Stimulated activated CD8-positive, alpha-beta memory T cell treated with anti-CD3 and anti-CD28 coated beads, Interleukin-12 subunit alpha, Interleukin-12 subunit beta, amount 100 ng/mL, for 1 hour (primary cell): ENCODE measurements around the gene GDF15.

Source experiments
- DNase-seq: peaks from one replicate; pipeline ENCODE4 v3.0.0-alpha.2; 2020; ENCODE audit warnings: low read depth

Gene GDF15

DNA sequence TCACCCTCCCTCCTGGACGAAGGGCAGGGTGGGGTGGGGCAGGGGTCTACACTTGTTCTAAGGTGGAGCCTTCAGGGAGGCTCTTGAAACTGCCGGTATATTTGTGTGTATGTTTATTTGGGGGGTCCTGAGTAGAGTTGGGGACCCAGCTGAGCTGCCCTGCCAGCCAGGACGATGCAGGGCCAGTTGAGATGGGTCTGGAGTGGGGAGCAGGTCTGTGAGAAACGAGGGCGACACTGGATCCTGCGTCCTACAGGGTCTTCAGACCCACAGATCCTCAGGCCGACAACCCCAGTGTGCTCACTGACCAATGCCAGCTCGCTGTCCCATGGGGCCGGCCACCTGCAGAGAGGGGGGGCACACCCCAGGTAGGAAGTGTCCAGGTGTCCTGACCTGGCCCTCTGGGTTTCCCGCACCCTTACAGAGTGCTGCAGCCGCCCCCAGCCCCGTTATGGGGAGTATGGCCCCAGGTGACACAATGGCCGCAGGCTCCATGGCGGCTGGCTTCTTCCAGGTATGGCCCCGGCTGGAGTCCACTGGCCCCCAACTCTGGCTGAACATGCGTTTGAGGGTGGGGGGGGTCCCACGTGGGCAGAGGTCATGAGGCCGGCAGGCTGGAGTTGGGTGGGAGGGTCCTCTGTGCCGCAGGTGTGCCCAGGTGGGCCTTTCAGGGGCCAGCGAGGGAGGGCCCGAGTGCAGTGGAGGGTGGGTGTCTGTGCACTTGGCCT is 44.6 kb downstream of the GDF15 start:
- no peak for DNase-seq

DNA sequence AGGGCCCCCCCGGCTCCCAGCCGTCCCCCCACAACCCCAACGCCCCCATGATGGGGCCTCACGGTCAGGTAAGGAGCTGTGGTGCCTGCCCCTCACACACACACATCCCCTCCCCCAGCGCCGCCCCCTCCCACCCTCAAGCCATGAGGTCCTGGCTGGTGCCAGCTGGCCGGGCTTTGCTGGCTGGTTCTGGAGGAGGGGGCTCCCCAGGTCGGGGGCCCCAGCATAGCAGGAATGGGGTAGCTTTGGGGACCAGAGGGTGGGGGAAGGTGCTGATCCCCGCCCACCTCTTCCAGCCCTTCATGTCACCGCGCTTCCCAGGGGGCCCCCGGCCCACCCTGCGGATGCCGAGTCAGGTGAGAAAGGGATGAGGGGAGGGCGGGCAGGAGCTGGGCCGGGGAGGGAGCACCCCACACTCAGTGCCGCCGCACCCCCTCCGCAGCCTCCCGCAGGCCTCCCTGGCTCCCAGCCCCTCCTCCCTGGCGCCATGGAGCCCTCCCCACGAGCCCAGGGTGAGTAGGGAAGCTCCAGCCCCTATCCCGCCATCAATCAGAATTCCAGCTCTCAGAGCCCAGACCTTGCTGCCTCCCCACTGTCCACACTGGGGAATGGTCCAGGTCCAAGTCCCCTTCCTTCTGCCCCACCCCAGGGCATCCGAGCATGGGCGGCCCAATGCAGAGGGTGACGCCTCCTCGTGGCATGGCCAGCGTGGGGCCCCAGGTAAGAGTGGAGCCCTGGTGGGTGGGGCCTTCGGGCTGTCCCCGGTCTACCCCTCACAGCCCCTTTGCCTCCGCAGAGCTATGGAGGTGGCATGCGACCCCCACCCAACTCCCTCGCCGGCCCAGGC is 45.6 kb downstream of the GDF15 start:
- no peak for DNase-seq

DNA sequence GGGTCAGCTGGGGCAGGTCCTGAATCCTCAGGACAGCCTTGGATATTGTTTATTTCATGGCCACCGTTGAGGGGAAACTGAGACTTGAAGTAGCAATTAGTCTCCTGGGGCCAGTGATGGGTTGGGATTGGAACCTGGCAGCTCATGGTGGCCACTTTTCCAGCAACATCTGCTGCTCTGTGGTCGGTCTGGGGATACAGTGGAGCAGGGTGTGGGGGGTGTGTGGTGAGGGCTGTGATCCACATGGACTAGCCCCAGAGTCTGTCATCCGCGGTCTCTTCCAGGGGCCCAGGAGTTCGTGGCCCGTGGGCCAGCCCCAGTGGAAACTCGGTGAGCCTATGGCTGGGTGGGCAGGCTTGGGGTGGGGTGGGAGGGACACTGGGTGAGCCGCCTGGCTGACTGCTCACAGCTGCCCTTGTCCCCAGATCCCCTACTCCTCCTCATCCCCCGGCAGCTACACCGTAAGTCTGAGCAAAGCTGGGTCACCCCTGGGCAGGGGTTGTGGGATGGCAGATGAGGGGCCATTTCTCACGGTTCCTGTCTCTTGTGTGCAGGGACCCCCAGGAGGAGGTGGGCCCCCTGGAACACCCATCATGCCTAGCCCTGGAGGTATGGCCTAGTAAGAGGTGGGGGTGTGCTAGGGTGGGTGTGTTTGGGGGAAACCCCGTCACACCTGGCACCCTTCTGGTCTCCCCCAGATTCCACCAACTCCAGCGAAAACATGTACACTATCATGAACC is 46.5 kb downstream of the GDF15 start:
- DNase-seq = no peak

DNA sequence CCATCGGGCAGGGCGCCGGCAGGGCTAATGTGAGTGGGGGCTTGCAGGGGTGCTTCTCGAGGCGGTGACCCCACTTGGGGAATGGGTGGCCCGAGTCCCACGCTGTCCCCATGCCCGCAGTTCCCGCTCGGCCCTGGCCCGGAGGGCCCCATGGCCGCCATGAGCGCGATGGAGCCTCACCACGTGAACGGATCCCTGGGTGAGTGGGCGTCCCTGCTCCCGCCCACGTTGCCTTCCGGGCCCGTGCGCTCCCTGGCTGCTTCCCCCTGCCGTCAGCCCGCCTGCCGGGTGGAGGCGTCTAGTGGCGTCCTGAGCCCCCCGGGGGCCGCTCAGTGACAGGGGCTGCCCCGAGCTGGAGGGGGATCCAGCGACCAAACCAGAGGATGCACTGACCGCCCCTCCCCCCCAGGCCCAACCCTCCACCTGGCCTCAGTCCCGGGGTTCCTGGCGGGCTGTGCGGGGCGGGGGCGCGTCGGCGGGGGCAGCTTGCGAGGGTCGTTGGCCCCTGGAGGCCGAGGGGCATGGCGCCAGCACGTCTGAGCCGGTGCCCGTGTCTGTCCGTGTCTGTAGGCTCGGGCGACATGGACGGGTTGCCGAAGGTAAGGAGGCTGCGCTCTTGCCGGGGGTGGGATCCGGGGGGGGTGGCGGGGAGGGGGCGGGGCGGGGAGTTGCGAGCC is 47.2 kb downstream of the GDF15 start:
- peak; percentile 37 for DNase-seq

DNA sequence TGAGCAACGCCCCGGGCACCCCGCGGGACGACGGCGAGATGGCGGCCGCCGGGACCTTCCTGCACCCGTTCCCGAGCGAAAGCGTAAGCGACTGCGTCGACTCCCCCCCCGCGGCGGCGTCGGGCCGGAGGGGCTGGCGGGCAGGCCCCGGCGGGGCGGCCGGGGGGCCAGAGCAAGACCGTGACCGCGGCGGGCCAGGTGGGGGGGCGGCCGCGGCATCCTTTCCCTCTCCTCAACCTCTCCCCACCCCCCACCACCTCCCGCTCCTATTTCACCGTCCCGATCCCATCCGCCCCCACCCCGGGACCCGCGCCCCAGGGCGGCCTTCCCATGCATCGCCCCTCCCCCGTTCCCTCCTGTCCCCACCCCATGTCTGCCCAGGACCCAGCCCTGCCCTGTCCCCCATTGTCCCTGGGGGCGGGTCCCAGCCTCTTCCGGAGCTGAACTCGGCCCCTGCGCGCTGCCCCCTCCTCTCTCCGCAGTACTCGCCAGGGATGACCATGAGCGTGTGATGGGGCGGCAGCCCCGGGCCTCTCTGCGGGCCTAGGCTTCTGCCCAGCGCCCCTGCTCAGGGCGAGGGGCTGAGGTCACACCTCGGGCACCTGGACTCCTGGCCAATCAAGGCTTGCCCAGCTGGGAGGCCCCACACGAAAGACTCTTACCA is 47.9 kb downstream of the GDF15 start:
- DNase-seq = no peak

DNA sequence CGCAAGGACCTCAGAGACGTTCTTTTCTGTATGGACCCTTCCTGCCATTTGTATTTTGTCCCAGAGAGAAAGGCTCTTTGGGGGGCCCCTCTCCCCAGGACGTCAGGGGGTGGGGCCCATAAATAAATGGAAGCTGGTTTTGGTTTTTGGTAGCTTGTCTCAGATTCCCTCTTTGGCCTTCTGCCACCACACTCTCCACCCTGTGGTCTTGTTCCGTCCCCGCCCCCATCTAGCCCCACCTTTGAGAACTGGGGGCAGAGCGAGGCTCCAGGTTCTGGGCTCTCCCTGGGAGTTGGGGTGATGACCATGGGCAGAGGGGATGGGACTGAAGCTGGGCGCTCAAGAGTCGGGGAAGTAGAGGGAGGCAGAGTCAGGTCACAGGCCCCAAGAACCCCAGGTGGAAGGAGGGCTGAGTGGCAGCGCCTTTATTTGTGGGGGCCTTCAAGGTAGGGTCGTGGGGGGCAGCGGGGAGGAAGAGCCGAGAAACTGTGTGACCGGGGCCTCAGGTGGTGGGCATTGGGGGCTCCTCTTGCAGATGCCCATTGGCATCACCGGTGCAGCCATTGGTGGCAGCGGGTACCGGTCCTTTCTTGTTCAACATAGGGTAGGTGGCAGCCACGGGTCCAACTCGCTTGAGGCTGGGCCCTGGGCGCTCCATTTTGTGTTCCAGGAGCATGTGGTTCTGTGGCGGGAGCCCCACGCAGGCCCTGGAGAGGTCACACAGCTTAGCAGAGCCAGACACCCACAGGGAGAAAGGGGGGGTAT is 48.6 kb downstream of the GDF15 start:
- DNase-seq = no peak

DNA sequence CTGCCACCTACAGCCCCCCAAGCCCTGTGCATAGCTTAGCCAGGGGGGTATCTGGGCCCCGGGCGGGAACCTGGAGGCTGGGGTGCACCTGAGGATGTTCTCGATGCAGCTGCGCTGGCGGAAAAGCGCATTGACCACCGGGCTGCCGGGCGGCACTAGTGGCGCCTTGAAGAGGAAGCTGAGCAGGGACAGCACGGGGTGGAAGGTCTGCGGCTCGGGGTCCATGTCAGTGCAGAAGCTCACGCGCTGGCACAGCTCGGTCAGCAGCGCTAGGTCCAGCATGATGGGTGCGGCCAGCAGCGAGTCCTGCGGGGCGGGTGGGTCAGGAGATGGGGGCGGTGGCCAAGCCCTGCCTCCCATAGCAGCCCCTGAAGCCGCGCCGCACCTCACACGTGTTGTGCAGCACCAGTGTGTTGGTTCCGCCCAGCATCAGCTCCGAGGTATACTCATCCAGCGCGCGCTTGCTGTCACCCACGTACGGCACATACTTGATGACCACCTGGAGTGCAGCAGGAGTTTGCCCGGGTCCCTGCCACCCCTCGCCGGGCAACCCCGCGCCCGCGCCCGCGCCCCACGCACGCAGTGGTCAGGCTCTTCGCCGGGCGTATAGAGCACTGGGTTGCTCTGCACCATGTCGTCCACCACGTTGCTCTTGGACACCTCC is 49.4 kb downstream of the GDF15 start:
- DNase-seq = no peak

DNA sequence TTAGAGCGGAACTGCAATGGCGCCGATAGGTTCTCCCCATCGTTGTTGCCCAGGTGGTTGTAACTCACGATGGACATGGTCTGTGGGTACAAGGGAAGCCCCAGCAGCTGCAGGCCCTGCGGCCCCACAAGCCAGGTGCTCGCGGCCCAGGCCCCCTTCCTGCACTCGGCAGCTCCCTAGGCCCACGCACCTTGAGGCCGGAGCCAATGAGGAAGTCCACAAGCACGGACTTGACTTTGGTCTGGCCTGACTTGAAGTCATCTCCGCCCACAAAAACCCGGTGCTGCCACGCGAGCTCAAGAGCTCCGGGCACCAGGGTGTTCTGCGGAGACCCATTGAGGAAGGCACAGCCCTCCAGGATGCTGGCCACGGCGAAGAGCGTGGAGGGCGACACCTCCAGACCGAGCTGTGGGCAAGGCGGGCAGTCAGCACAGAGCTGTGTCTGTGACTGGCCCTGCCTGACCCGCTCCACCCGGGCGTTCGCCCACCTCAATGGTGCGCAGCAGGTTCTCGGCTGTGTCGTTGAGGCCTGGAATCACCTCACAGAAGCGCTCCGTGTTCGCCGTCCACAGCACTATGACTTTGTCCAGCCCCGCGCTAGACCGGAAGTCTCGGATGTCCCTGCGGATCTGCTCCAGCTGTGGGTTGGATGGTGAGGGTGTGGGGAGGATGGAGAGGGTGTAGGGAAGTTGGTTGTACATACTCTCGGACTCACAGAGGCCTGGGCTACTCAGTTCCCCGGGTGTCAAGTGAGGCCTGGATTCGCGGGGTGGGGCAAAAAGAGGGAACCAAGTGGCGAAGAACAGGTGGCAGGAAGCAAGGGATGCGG is 50.1 kb downstream of the GDF15 start:
- no peak for DNase-seq

DNA sequence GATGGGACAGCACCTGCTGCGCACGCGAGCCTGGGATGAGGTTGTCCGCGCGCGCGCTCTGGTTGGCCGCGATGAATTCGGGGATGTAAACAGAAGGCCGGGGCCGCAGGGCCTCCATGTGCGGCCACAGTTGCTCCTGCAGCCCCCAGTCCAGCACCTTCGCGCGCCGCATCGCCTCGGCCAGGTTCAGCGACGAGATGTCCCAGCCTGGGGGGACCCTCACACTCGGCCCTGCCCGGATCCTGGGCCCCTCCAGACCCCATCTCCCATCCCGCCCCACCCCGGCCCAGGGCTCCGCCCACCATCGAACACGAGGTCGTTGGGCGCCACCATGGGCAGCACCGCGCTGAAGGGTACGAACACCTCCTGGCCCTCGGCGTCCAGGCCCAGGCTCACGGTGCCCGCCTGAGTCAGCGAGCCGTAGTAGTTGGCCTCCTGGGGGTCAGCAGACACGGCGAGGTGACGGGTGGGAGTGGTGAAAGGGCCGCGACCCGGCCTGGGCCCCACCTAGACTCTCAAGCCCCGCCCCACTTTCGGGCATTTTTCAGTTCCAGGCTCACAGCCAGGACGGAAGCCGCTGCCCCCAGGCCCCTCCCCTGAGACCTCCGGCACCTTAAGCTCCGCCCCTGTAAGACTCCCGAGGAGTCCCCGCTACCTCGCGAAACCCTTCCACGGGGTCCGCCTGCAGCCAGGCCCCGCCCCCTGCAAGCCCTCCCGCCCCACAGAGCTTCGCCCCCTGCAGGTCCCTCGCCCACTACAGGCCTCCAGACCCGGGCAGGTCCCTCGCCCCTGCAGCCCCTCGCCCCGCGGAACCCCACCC is 50.9 kb downstream of the GDF15 start:
- DNase-seq = peak; percentile 75

DNA sequence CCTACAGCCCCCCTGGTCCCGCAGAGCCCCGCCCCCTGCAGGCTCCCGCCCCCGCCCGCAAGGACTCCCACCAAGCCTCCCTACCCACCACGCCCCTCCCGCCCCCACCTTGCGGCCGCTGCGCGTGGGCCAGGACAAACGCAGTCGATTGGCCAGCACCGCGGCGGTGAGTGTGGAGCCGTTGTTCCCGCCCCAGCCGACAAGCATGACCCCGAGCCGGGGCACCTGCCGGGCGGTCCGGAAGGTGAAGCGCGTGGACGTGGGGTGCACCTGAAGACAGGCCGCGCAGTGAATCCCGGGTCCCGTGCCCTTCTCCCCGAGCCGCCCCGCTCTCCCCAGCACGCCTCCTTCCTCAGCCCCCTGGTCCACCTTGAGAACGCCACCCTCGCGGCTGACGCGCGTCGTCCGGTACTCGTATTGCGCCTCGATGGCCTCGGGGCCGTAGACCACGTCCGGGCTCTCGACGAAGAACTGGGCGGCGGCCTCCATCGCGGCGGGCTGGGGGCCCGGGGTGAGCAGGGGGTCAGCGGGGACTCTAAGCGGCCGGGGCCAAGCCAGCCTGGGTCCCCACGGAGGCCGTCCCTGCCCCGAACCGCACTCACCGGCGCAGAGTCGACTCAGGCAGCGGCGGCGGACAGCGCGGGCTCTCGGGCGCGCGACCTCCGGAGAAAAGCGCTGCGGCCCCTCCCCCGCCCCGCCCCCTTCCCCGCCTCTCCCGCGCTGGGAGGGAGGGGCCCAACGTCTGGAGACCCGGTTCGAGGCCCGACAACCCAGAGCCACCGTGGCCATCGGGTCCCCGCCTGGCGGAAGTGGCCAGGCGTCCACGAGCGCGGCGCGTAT is 51.8 kb downstream of the GDF15 start, which contains the start of gene ISYNA1:
TSS of gene ISYNA1 (minus strand) at position 643 of the 840 bp plus-strand sequence. CDS start at position 489, 154 bp downstream.
- peak; percentile 35 for DNase-seq

DNA sequence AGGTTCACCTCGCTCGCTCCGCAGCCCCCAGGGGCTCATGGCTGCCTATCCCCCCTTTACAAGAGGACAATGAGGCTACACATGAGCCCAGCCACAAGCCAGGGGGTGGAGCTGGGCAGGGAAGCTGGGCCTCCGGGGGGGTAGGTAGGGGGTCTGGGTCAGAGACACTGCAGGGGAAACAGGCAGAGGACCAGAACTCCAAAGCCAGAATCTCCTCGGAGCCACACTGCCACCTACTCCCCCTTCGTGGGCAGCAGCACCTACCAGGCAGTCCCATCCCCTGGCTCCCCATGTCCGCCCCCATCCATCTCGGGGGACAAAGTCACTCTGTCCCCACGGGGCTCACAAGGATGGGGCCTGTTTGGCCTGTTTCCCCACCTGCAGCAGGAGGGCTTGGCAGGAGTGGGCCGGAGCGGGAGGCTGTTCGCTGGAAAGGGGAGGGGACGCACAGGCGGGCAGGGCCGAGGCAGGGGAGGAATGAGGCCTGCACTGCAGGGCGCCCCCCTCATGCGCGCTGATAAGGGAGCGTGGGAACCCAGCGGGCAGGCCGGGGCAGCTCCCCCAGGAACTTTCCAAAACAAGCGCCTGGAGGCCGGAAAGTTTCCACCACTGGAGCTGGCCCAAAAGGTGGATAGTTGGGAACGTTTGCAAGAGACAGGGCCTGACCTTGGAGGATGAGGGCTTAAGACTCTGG is 52.5 kb downstream of the GDF15 start:
- DNase-seq = no peak
